NCI-H2171 treated with DMSO at 0.1 percent for 48 hours (cell line): ENCODE data around the gene VPS37D.
"Not testable (repeated sequence)": the region's sequence is repeated elsewhere in the genome, so short reads cannot be mapped to it uniquely, and the experiment has no call there.

Source experiments
- DNase-seq: peaks from one replicate; lab custom pipeline; 2025; lab: John Stamatoyannopoulos, UW

VPS37D gene

DNA sequence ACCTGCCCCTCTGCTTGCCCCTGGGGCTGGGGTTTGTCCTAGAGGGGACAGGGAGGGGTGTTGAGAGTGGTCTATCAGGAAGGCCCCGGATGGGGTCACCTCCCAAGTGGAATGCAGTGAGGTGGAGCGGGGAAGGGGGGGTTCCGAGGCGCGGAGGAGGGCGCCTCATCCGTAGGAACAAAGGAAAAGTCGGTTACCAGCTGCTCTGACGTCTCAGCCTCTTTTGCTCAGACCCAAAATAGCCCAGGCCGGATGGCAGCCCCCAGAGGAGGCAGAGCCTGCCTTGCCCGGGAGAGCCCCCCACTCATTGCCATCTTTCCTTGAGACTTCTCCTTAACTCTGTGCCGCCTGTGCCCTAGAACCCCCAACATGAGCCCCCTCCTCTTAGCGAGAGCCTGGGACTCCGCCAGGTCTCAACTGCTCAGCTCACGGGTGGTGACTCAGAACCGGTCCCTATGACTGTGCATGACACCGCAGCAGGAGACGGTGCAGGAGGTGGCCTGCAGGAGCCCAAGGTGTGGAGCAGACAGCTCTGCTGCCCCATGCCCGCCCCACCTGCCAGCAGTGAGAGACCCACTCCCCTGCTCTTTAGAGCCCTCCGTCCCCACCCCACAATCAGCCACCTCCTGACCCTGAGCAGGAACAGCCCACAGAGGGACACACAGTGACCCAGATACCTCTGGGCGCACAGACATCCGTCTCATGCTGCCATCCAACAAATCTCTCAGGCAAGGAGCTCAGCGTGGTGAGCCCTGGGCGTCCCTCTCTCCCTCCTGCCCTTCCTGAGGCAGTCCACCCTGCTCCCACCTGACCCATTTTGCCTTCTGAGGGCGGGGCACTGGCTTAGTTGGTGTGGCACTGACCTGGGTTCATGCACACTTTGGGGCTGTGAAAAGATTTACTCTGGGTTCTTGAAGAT is 38.8 kb downstream of the VPS37D start:
- DNase-seq = peak; percentile 76

DNA sequence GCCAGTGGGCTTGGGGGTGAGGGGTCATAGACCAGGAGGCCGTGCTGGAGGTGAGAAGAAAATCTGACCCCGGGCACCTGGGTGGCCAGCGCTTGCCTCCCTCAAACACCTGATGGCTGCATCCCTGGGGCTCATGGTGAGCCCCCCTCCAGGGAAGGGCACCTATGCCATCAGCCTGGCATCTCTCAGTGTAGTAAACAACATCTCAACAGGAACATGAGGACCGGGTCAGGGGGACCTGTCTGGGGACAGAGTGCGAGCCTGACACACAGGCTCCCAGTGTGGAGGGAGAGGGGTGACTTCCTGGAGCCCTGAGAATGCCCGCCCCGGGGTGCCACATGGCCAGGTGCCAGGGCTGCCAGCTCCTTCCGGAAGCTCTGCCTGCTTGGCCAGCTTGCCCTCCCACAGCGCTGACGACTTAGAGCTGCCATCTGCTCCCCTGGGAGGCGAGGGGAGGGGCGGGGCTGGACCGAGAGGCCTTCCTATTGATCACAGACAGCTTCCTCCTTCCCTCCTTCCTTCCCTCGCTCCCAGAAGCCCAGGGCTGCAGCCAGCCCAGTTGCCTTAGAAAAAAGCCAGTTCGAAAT is 39.5 kb downstream of the VPS37D start:
- DNase-seq = peak; percentile 93

DNA sequence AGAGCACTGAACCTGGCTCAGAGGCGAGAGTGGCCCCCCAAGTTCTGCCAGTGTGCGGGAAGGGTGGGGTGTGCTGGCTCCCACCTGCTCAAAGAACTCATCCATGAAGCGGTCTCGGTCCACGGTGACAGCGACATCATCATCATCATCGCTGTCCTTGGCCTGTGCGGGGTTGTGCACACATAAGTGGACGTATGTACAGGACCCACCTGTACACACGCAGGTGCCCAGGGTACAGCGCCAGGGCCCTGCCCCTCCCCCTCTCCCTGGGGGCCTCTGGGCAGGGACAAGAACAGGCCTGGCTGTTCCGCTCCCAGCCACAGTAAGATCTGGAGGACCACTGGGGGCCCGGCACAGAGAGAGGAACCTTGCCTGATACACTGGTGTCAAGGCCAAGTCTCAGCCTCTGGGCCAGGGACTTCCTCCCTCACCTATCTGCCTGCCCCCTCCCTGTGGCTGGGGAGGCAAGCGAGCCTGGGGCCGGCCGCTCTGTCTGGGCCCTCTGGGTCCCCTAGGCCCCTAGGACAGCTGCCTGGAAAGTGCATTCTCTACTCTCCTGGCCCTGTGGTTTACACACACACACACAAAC is 41.4 kb downstream of the VPS37D start:
- DNase-seq = no peak

GRCh38 chr7:73712773-73713172 is 45.1 kb downstream of the VPS37D start:
- no peak for DNase-seq

DNA sequence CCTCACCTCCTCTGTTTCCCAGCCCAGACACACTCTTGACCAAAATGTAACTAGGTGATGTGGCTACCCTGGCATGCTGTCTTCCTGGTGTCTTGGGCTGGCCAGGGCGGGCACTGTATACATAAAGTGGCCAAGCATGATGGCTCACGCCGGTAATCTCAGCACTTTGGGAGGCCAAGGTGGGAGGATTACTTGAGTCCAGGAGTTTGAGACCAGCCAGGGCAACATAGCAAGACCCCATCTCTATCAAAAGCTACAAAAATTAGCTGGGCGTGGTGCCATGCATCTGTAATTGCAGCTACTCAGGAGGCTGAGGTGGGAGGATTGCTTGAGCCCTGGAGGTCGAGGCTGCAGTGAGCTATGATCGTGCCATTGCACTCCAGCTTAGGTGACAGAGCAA is 45.7 kb downstream of the VPS37D start:
- not testable (repeated sequence) for DNase-seq

DNA sequence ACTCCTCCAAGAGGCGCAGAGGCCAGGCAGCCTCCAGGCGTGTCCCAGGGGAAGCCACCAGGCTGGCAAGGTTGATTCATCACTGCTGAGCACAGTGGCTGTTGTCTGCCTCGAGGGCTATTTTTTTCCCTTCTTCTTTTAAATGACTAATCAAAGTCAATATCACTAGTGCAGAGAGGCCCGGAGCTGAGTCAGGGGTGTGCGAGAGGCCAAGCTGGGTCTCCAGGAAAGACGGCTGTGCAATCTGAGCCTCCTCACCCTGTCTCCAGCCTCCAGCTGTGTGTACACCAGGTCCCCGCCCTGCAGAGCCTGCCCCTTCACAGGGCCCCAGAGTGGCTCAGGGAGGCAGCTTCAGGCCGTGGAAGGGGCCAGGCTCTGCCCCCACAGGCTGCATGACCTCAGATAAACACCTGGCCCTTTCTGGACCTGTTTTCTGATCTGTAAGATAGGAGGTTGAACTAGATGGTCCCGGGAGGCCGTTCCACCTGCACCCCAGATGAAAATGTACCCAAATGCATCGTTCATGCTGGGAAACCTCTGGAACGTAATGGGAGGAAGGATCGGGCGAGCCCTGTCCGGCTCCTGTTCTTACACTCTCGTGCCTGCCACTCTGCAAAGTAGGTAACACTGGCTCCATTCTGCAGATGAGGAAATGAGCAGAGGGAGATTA is 48.2 kb downstream of the VPS37D start:
- peak; percentile 93 for DNase-seq

- peak; percentile 84 for DNase-seq
Observed at GRCh38 chr7:73716318-73716890, 48.8 kb downstream of the VPS37D start.

DNA sequence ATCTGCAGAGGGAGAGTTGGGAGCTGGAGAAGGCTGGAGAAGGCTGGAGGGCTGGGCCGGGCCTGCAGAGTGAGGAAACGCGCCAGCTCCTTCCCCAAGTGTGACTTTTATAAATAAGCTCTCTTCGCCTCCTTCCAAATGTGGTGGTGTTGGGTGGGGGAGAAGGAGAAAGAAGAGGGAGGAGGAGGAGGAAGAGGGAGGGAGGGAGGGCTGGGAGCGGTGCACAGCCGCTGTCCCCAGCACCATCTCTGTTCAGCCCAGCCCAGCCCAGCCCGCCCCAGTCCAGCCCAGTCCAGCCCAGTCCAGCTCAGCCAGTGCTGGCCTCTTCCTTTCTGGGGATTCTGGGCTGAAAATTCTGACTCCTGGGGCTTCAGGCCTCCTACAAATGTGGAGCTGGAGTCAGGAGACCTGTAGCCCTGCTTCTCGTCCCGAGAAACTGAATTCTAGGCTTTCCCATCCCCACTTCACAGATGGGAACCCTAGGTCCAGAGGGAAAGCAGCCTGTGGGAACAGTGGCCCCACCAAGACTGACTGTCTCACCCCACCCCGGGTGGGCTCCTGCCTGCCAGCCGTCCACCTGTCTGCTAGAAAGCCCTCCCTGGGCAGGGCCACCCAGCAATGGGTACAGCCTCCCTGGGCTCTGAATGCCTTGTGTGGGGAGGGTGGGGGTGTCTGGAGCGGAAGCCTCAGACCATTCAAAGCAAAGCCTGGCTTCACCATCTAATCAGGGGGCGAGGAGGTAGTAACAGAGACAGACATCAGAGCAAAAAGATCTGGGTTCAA is 49.6 kb downstream of the VPS37D start:
- no peak for DNase-seq

DNA sequence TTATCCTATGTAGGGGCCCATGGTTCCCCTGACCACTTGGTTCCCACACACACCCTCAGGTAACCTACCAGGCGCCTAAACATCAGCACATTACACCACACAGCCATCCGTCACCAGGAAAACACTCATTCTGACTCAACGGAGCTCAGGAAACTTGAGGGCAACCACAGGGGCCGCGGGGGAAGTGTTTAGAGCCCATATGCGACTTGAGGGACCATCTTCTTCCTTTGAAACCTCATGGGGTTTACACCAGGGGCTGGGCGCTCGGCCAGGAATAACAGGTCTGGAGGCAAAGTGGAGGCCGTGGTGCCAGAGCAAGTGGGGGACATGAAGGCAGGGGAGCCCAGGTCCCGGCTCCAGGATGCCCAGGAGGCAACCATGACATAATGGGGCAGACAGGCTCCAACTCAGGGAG is 50.4 kb downstream of the VPS37D start:
- no peak for DNase-seq

DNA sequence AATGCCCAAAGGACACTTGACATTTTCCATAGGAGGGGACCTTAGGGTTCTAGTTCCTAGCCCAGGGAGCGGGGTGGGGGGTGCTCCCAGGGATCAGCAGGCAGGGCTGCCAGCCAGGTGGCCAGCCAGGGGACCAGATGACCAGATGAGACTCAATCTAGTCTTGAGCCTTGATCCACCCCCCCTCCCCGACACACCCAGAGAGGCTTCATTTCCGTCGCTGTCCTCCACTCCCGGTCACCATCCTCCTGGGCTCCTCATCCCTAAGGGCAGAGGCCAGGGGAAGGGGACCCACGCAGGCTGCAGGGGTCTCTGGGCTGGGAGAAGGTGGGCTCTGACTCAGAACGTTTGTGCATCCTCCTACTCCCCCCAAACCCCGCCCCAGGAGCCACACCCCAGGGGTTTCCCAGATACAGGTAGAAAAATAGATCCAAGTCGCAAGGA is 50.8 kb downstream of the VPS37D start:
- DNase-seq = no peak

DNA sequence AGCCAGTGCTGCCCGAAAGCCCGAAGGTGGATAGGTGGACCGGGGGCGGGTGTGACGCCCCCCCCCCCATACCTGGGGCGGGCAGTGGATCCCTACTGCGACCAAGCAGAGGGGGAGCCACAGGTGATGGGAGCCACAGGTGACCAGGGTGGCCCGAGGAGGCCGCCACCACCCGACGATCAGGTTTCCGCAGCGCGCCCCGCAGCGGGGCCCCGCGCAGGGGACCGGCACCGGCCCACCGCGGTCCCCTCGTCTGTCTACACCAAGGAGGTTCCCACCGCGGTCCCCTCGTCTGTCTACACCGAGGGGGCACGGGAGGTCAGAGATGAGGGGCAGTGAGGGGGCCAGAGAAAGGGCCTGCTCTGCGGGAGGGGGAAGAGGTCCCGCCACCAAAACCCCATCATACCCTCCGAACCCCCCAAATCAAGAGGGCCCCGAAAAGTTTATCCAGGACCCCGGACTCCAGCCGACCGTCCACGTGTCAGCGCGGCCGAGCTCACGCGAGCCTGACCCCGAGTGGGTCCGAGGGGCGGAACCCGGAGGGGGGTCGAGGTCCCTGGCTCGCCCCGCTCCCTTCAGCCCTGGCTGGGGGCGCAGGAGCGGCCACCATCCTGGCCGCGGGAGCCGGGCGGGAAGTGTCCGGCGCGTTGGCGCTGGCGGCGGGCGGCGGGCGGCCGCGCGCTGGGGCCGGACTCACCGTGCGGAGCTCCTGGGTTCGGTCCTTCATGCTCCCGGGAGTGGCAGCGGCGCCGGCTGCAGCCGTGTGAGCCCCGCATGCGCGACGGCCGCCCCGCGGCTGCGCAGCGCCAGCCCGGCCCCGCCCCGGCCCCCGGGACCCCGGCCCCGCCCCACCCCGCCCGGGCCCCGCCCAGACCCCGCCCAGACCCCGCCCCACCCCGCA is 51.5 kb downstream of the VPS37D start, which contains the start of gene STX1A:
STX1A (minus strand) TSS at position 765 of the 901 bp plus-strand sequence; CDS start at position 727, 38 bp downstream.
- DNase-seq = peak; percentile 74

DNA sequence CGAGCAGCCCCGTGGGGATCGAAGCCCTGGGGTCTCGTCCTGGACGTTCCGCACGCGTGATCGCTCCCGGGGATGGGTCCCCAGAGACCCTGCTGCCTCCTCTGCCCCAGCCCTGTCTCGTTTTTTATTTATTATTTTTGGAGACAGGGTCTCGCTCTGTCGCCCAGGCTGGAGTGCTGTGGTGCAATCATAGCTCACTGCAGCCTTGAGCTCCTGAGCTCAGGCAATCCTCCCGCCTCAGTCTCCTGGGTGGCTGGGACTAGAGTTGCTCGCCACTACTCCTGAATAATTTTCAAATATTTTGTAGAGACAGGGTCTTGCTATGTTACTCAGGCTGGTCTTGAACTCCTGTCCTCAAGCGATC is 52.2 kb downstream of the VPS37D start:
- DNase-seq = peak; percentile 74

DNA sequence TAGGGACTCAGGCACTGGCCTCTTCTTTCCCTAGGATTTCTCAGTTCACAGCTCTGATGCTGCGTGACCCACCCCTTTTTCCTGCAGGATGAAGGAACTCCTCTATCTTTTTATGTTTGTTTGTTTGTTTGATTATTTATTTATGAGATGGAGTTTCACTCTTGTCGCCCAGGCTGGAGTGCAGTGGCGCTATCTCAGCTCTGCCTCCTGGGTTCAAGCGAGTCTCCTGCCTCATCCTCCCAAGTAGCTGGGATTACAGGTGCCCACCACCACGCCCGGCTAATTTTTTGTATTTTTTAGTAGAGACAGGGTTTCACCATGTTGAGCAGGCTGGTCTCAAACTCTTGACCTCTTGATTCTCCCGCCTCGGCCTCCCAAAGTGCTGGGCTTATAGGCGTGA is 52.8 kb downstream of the VPS37D start:
- not testable (repeated sequence) for DNase-seq

DNA sequence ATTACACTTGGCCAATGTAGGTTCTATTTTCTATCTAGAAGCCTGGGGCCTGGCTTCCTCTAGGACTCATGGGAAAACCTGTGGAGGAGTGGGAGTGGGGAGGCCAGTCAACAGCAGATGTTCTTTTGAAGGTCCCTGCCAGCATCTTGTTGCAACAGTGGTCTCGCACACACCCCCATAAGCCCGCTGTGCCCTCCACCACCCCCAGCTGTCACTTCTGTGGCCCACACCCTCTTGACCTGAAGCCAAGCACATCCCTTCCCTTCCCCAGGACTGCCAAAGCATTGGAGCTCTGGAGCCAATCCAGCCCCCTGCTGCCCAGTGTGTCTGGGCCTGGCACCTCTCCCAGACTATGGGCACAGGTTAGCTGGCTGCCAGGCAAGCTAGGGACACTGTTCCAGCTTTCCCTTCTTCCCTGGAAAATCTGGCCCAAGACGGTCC is 53.8 kb downstream of the VPS37D start:
- peak; percentile 76 for DNase-seq
